ENCODE data around the gene THSD7B. TPM values are rescaled to one million over a fixed set of nuclear protein-coding genes. Genes with fewer than 3 reads are reported as not detected.

Gene THSD7B
- total RNA-seq, 1 donor from 2014 or later: 0.19 TPM

GRCh38 chr2:137155356-137156104, 390.2 kb downstream of the THSD7B start:
- no peaks in the 10 kb centered on the region for H3K9me3 Mint-ChIP-seq
- H3K36me3 Mint-ChIP-seq (ENCODE audit: low read depth): no peaks in the 10 kb centered on the region
- no peak overlapping the region for H3K4me3 Mint-ChIP-seq
- TF ChIP-seq CTCF (conservative IDR thresholded peaks at IDR 0.05): no peak
- H3K27me3 Mint-ChIP-seq (ENCODE audit: low read depth): no peaks in the 10 kb centered on the region
- H3K4me1 Mint-ChIP-seq: no peaks in the 10 kb centered on the region
- no peak for DNase-seq (ENCODE audit: low read depth, low spot score)
- no peak overlapping the region for H3K27ac Mint-ChIP-seq (ENCODE audit: unreplicated experiment)

- H3K27me3 Mint-ChIP-seq (ENCODE audit: low read depth): no peaks in the 10 kb centered on the region
- H3K4me1 Mint-ChIP-seq: no peaks in the 10 kb centered on the region
- no peak overlapping the region for H3K4me3 Mint-ChIP-seq
- TF ChIP-seq CTCF (conservative IDR thresholded peaks at IDR 0.05): no peak
- no peak for DNase-seq (ENCODE audit: low read depth, low spot score)
- no peaks in the 10 kb centered on the region for H3K36me3 Mint-ChIP-seq (ENCODE audit: low read depth)
- H3K9me3 Mint-ChIP-seq: no peaks in the 10 kb centered on the region
- H3K27ac Mint-ChIP-seq (ENCODE audit: unreplicated experiment): no peak overlapping the region
These were observed 391.0 kb downstream of the THSD7B start for GRCh38 chr2:137156221-137156844.

- no peak for DNase-seq (ENCODE audit: low read depth, low spot score)
- Mint-ChIP-seq H3K27ac (ENCODE audit: unreplicated experiment) (no peak overlapping the region), H3K36me3 (ENCODE audit: low read depth) (no peaks in the 10 kb centered on the region), H3K4me3 (no peak overlapping the region), H3K9me3 (no peaks in the 10 kb centered on the region), H3K4me1 (no peaks in the 10 kb centered on the region), H3K27me3 (ENCODE audit: low read depth) (no peaks in the 10 kb centered on the region)
- no peak for TF ChIP-seq CTCF (conservative IDR thresholded peaks at IDR 0.05)
These were observed 392.5 kb downstream of the THSD7B start for GRCh38 chr2:137157851-137158250.

- H3K27me3 Mint-ChIP-seq (ENCODE audit: low read depth): no peaks in the 10 kb centered on the region
- no peaks in the 10 kb centered on the region for H3K36me3 Mint-ChIP-seq (ENCODE audit: low read depth)
- H3K27ac Mint-ChIP-seq (ENCODE audit: unreplicated experiment): no peak overlapping the region
- H3K9me3 Mint-ChIP-seq: peaks cover 6% of the 10 kb centered on the region
- no peak for DNase-seq (ENCODE audit: low read depth, low spot score)
- TF ChIP-seq CTCF (conservative IDR thresholded peaks at IDR 0.05): no peak
- no peak overlapping the region for H3K4me3 Mint-ChIP-seq
- no peaks in the 10 kb centered on the region for H3K4me1 Mint-ChIP-seq
These were observed 395.9 kb downstream of the THSD7B start for GRCh38 chr2:137161250-137161649.

GRCh38 chr2:137165968-137166367, 400.6 kb downstream of the THSD7B start:
- no peak for DNase-seq (ENCODE audit: low read depth, low spot score)
- H3K27me3 Mint-ChIP-seq (ENCODE audit: low read depth): peaks cover 3% of the 10 kb centered on the region
- H3K27ac Mint-ChIP-seq (ENCODE audit: unreplicated experiment): no peak overlapping the region
- H3K4me1 Mint-ChIP-seq: no peaks in the 10 kb centered on the region
- H3K9me3 Mint-ChIP-seq: peaks cover 6% of the 10 kb centered on the region
- H3K36me3 Mint-ChIP-seq (ENCODE audit: low read depth): no peaks in the 10 kb centered on the region
- no peak overlapping the region for H3K4me3 Mint-ChIP-seq
- TF ChIP-seq CTCF (conservative IDR thresholded peaks at IDR 0.05): no peak

All from neural crest cell (in vitro differentiated cells).